DMS114 treated with DMSO at 0.1 percent for 48 hours (cell line): ENCODE measurements around the gene PCDHB8.
"Not testable (repeated sequence)": the region's sequence is repeated elsewhere in the genome, so short reads cannot be mapped to it uniquely, and the experiment has no call there.

Experiments
- DNase-seq: peaks from one replicate; lab custom pipeline; 2025; ENCODE audit not compliant: unreplicated experiment; lab: John Stamatoyannopoulos, UW

PCDHB8 gene

DNA sequence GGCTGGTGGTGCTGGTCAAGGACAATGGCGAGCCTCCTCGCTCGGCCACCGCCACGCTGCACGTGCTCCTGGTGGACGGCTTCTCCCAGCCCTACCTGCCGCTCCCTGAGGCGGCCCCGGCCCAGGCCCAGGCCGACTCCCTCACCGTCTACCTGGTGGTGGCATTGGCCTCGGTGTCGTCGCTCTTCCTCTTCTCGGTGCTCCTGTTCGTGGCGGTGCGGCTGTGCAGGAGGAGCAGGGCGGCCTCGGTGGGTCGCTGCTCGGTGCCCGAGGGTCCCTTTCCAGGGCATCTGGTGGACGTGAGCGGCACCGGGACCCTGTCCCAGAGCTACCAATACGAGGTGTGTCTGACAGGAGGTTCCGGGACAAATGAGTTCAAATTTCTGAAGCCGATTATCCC, 47.8 kb downstream of the PCDHB8 start:
- not testable (repeated sequence) for DNase-seq
